Keratinocyte (primary cell): ENCODE results near the gene ETFA.

Source experiments
- CTCF ChIP-seq, 3 experiments: IDR thresholded peaks in 1 of 3; conservative IDR thresholded peaks in 1 of 3; optimal IDR thresholded peaks in 1 of 3; 2 replicates in 2 of 3; 3 replicates in 1 of 3; pipeline versions ENCODE3 to v1.5.1; 2011; ENCODE audit warnings: low read length in 3 of 3, mild to moderate bottlenecking in 3 of 3, moderate library complexity in 2 of 3, control low read depth in 1 of 3, inconsistent platforms in 1 of 3; ENCODE audit not compliant: insufficient read depth in 2 of 3; ENCODE audit errors: extremely low read depth in 1 of 3
- EZH2 ChIP-seq: IDR thresholded peaks from one replicate; pipeline ENCODE4 v1.6.1; 2012; ENCODE audit warnings: inconsistent platforms, mild to moderate bottlenecking, low read length, moderate library complexity

GRCh38 chr15:76236350-76236749, 74.9 kb downstream of the ETFA start:
- TF ChIP-seq CTCF (optimal IDR thresholded peaks at IDR 0.05 in 1 of 3, IDR thresholded peaks at IDR 0.05 in 1 of 3, conservative IDR thresholded peaks at IDR 0.05 in 1 of 3; ENCODE audit: extremely low read depth in 1 of 3, insufficient read depth in 2 of 3, low read length in 3 of 3) (no peak), EZH2 (no peak)
